ENCODE data around the gene PSMA6. TPM values are rescaled to one million over a fixed set of nuclear protein-coding genes. Genes with fewer than 3 reads are reported as not detected.
A peak's percentile ranks its signal among the peaks of the same experiment; 100 is the strongest.

Gene PSMA6
- total and polyA plus RNA-seq, 2 donors (not counting 1 experiment from before 2014, with no cell fraction given): 190 to 225 TPM

DNA sequence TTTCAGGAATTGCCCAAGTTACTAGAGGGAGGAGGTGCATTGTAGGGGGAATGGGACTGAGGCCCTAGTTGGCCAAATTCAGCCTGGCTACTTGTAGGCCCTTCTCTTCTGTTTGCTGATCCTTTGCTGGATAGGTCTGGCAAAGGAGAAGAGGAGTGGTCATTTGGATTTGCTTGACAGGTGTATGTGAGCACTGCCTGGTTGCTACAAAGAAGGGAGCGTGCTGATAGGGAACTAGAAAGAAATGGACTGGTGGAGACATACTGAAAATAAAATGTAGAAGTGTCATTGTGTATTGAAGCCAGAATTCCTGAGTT is 3.6 kb downstream of the PSMA6 start:
- Histone ChIP-seq H3K27me3 (ENCODE audit: control insufficient read depth, insufficient read depth, low read length) (no peaks in the 10 kb centered on the region), H3K4me1 (ENCODE audit: control insufficient read depth, extremely low read depth, insufficient read depth, low read length) (no peaks in the 10 kb centered on the region), H3K79me2 (ENCODE audit: control insufficient read depth, insufficient read depth, low read length) (peaks cover 79% of the 10 kb centered on the region), H3K36me3 (ENCODE audit: control insufficient read depth, insufficient read depth, low read length) (no peaks in the 10 kb centered on the region), H4K20me1 (ENCODE audit: control insufficient read depth, extremely low read depth, insufficient read depth, low read length) (no peaks in the 10 kb centered on the region), H2AFZ (ENCODE audit: low read length) (no peak overlapping the region), H3K9ac (ENCODE audit: insufficient read depth, low read length) (no peak overlapping the region), H3K27ac (ENCODE audit: insufficient read depth, low read length) (no peak overlapping the region), H3K4me2 (ENCODE audit: extremely low read depth, insufficient read depth, low read length) (peak overlapping the region; percentile 8), H3K4me3 (replicated peaks in 1 of 4; ENCODE audit: control extremely low read depth in 1 of 4, insufficient read depth in 1 of 4, low read depth in 3 of 4, low read length in 4 of 4) (no peak overlapping the region), H3K9me3 (ENCODE audit: control insufficient read depth, insufficient read depth, low read depth, low read length) (no peaks in the 10 kb centered on the region)
- TF ChIP-seq, protein P1, sequence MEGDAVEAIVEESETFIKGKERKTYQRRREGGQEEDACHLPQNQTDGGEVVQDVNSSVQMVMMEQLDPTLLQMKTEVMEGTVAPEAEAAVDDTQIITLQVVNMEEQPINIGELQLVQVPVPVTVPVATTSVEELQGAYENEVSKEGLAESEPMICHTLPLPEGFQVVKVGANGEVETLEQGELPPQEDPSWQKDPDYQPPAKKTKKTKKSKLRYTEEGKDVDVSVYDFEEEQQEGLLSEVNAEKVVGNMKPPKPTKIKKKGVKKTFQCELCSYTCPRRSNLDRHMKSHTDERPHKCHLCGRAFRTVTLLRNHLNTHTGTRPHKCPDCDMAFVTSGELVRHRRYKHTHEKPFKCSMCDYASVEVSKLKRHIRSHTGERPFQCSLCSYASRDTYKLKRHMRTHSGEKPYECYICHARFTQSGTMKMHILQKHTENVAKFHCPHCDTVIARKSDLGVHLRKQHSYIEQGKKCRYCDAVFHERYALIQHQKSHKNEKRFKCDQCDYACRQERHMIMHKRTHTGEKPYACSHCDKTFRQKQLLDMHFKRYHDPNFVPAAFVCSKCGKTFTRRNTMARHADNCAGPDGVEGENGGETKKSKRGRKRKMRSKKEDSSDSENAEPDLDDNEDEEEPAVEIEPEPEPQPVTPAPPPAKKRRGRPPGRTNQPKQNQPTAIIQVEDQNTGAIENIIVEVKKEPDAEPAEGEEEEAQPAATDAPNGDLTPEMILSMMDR (conservative IDR thresholded peaks at IDR 0.05 in 1 of 2, IDR thresholded peaks at IDR 0.05 in 1 of 2; ENCODE audit: low read depth in 1 of 2, low read length in 2 of 2): no peak
- TF ChIP-seq EZH2 (IDR thresholded peaks at IDR 0.05; ENCODE audit: low read length, missing control alignments): no peak
- DNase-seq (ENCODE audit: low read depth in 2 of 2): no peak

DNA sequence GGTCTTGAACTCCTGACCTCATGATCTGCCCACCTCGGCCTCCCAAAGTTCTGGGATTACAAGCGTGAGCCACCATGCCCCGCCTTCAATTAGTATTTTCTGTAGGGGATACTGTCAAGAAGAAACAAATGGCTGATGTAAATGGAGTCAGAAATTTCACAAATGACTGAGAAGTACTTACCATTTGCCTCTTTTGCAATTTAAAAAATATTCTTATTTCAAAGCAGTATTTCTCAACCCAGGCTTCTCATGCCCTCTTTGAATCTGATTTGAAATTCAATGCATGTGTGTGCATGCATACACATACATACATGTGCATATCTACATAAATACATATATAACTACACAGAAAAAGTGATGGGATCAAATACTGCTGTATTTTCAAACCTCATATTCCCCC is 4.4 kb downstream of the PSMA6 start:
- Histone ChIP-seq H3K27me3 (ENCODE audit: control insufficient read depth, insufficient read depth, low read length) (no peaks in the 10 kb centered on the region), H3K27ac (ENCODE audit: insufficient read depth, low read length) (no peak overlapping the region), H4K20me1 (ENCODE audit: control insufficient read depth, extremely low read depth, insufficient read depth, low read length) (no peaks in the 10 kb centered on the region), H2AFZ (ENCODE audit: low read length) (no peak overlapping the region), H3K4me1 (ENCODE audit: control insufficient read depth, extremely low read depth, insufficient read depth, low read length) (no peaks in the 10 kb centered on the region), H3K79me2 (ENCODE audit: control insufficient read depth, insufficient read depth, low read length) (peaks cover 85% of the 10 kb centered on the region), H3K9me3 (ENCODE audit: control insufficient read depth, insufficient read depth, low read depth, low read length) (no peaks in the 10 kb centered on the region), H3K4me3 (replicated peaks in 1 of 4; ENCODE audit: control extremely low read depth in 1 of 4, insufficient read depth in 1 of 4, low read depth in 3 of 4, low read length in 4 of 4) (no peak overlapping the region), H3K9ac (ENCODE audit: insufficient read depth, low read length) (no peak overlapping the region), H3K36me3 (ENCODE audit: control insufficient read depth, insufficient read depth, low read length) (no peaks in the 10 kb centered on the region), H3K4me2 (ENCODE audit: extremely low read depth, insufficient read depth, low read length) (no peak overlapping the region)
- TF ChIP-seq, protein P1 (conservative IDR thresholded peaks at IDR 0.05 in 1 of 2, IDR thresholded peaks at IDR 0.05 in 1 of 2; ENCODE audit: low read depth in 1 of 2, low read length in 2 of 2): no peak
- TF ChIP-seq EZH2 (IDR thresholded peaks at IDR 0.05; ENCODE audit: low read length, missing control alignments): no peak
- no peak for DNase-seq (ENCODE audit: low read depth in 2 of 2)

DNA sequence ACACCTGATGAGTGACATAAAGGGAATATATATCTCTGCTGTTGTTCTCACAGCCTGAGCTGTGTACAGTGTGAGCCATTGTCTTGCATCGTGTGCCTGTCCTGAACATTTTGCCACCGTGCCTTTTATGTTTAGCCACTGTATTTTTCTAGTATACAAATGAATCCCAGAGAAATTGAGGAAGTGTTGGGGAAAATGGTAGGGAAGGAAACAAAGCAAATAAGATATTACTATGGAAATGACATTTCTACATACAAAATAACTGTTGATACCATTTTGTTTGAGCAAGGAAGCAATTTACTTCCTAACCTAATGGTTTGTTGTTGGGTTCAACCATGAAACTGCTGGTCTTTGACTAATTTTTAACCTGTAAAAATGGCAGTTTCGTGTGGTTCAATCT is 5.5 kb downstream of the PSMA6 start:
- Histone ChIP-seq H3K36me3 (ENCODE audit: control insufficient read depth, insufficient read depth, low read length) (no peaks in the 10 kb centered on the region), H3K9ac (ENCODE audit: insufficient read depth, low read length) (no peak overlapping the region), H3K4me3 (replicated peaks in 1 of 4; ENCODE audit: control extremely low read depth in 1 of 4, insufficient read depth in 1 of 4, low read depth in 3 of 4, low read length in 4 of 4) (no peak overlapping the region), H3K4me2 (ENCODE audit: extremely low read depth, insufficient read depth, low read length) (no peak overlapping the region), H4K20me1 (ENCODE audit: control insufficient read depth, extremely low read depth, insufficient read depth, low read length) (no peaks in the 10 kb centered on the region), H3K27ac (ENCODE audit: insufficient read depth, low read length) (no peak overlapping the region), H3K9me3 (ENCODE audit: control insufficient read depth, insufficient read depth, low read depth, low read length) (no peaks in the 10 kb centered on the region), H3K4me1 (ENCODE audit: control insufficient read depth, extremely low read depth, insufficient read depth, low read length) (no peaks in the 10 kb centered on the region), H3K27me3 (ENCODE audit: control insufficient read depth, insufficient read depth, low read length) (no peaks in the 10 kb centered on the region), H2AFZ (ENCODE audit: low read length) (no peak overlapping the region), H3K79me2 (ENCODE audit: control insufficient read depth, insufficient read depth, low read length) (peaks cover 91% of the 10 kb centered on the region)
- no peak for DNase-seq (ENCODE audit: low read depth in 2 of 2)
- TF ChIP-seq EZH2 (IDR thresholded peaks at IDR 0.05; ENCODE audit: low read length, missing control alignments): no peak
- TF ChIP-seq, protein P1 (conservative IDR thresholded peaks at IDR 0.05 in 1 of 2, IDR thresholded peaks at IDR 0.05 in 1 of 2; ENCODE audit: low read depth in 1 of 2, low read length in 2 of 2): no peak
